ENCODE data around the gene MYOM1. TPM values are rescaled to one million over a fixed set of nuclear protein-coding genes. Genes with fewer than 3 reads are reported as not detected.
A peak's percentile ranks its signal among the peaks of the same experiment; 100 is the strongest.

MYOM1 gene
- total RNA-seq, 4 donors from 2014 or later: 2.3 to 3.1 (median 3.1) TPM

- Histone ChIP-seq H3K4me3 (replicated peaks in 1 of 3) (peak overlapping the region in 2 of 3 donors; percentile 18 to 91), H3K27me3 (no peaks in the 10 kb centered on the region), H3K9me3 (no peaks in the 10 kb centered on the region), H3K27ac (peak overlapping the region; percentile 82 to 99 (median 97)), H3K4me1 (peaks cover 52 to 55% of the 10 kb centered on the region in 2 donors), H3K36me3 (peaks cover 1 to 5% of the 10 kb centered on the region in 2 donors)
- no peak for DNase-seq
- TF ChIP-seq CTCF (IDR thresholded peaks at IDR 0.05): no peak
- intact Hi-C loops (cut with DNase I): no loop called here
- WGBS, 2 donors: 18 to 22% methylated on average over 5 of the region's 5 CpGs
These were observed 41.2 kb upstream of the MYOM1 start for GRCh38 chr18:3260995-3261372.

GRCh38 chr18:3257627-3258120, 37.9 kb upstream of the MYOM1 start:
- H3K27ac ChIP-seq: peak overlapping the region; percentile 83 to 91 (median 84)
- peaks cover 27 to 33% of the 10 kb centered on the region in 2 donors for H3K36me3 ChIP-seq
- no peak overlapping the region for H3K4me3 ChIP-seq (replicated peaks in 1 of 3)
- intact Hi-C loops (cut with DNase I): no loop called here
- no peaks in the 10 kb centered on the region for H3K9me3 ChIP-seq
- peaks cover 28 to 41% of the 10 kb centered on the region in 2 donors for H3K4me1 ChIP-seq
- no peaks in the 10 kb centered on the region for H3K27me3 ChIP-seq
- WGBS, 2 donors: 86 to 96% methylated on average over 2 of the region's 2 CpGs
- DNase-seq: no peak
- TF ChIP-seq CTCF (IDR thresholded peaks at IDR 0.05): no peak
- no peak for TF ChIP-seq POLR2A (IDR thresholded peaks at IDR 0.05)

GRCh38 chr18:3256693-3257626, 37.2 kb upstream of the MYOM1 start:
- Histone ChIP-seq H3K36me3 (peaks cover 27 to 33% of the 10 kb centered on the region in 2 donors), H3K9me3 (no peaks in the 10 kb centered on the region), H3K4me3 (replicated peaks in 1 of 3) (no peak overlapping the region), H3K27ac (peak overlapping the region; percentile 83 to 91 (median 84)), H3K27me3 (no peaks in the 10 kb centered on the region), H3K4me1 (peaks cover 28 to 44% of the 10 kb centered on the region in 2 donors)
- peak; percentile 71 to 75 for DNase-seq
- WGBS, 2 donors: 45 to 53% methylated on average over 5 of the region's 5 CpGs
- peak in 1 of 2 donors; percentile 36 for TF ChIP-seq POLR2A (IDR thresholded peaks at IDR 0.05)
- no peak for TF ChIP-seq CTCF (IDR thresholded peaks at IDR 0.05)
- intact Hi-C loops (cut with DNase I): no loop called here

GRCh38 chr18:3255611-3256165, 35.9 kb upstream of the MYOM1 start:
- H3K27me3 ChIP-seq: no peaks in the 10 kb centered on the region
- 73 to 79% methylated on average over 5 of the region's 5 CpGs for WGBS, 2 donors
- H3K4me3 ChIP-seq (replicated peaks in 1 of 3): no peak overlapping the region
- H3K27ac ChIP-seq: peak overlapping the region; percentile 83 to 91 (median 84)
- no peaks in the 10 kb centered on the region for H3K9me3 ChIP-seq
- DNase-seq: no peak
- H3K4me1 ChIP-seq: peaks cover 23 to 42% of the 10 kb centered on the region in 2 donors
- peaks cover 27 to 33% of the 10 kb centered on the region in 2 donors for H3K36me3 ChIP-seq
- TF ChIP-seq CTCF (IDR thresholded peaks at IDR 0.05) (no peak), POLR2A (IDR thresholded peaks at IDR 0.05) (no peak)
- intact Hi-C loops (cut with DNase I): no loop called here

Data from thyroid gland (tissue), 4 donors.